Measurements from ENCODE around the gene LAMA3.

Gene LAMA3

DNA sequence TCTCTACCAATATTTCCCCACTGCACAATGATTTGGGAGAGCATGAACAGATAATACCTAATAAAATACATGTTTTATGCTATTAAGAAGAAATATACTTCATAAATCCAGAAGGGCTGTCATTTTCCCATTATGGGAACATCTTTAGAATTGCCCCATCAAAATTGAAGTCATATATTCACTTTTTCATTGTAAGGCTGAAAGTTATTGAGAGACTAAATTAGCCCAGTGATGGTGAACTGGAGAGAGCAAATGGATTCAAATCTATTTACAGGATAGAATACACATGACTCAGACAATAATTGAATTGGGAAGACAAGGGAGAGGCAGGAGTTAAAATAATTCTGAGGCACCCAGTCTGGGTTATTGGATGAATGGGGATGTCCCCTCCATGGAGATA, 245.6 kb downstream of the LAMA3 start:
- ChIA-PET CTCF (interaction anchor here (1.8 kb wide), 1 partner anchor 16 kb away, joined by 12 read pairs; no protein-coding TSS in a partner anchor), POLR2A (no interaction called here)
- H3K4me1 ChIP-seq (ENCODE audit: control insufficient read depth, insufficient read depth, low read length), result no peaks in the 10 kb centered on the region
- no peaks in the 10 kb centered on the region for H3K9me3 ChIP-seq (ENCODE audit: control insufficient read depth, insufficient read depth, low read depth, low read length)
- H3K4me3 ChIP-seq (ENCODE audit: low read depth, low read length), result no peak overlapping the region
- TF ChIP-seq ZBTB17 (tag by site-specific recombination; IDR thresholded peaks at IDR 0.05), result no peak
- no peak overlapping the region for H3K27ac ChIP-seq (ENCODE audit: extremely low read depth, low read depth, low read length)
- H3K36me3 ChIP-seq (ENCODE audit: control insufficient read depth in 2 of 2, insufficient read depth in 1 of 2, low read length in 2 of 2), result peaks cover 8 to 36% of the 10 kb centered on the region in 2 experiments

DNA sequence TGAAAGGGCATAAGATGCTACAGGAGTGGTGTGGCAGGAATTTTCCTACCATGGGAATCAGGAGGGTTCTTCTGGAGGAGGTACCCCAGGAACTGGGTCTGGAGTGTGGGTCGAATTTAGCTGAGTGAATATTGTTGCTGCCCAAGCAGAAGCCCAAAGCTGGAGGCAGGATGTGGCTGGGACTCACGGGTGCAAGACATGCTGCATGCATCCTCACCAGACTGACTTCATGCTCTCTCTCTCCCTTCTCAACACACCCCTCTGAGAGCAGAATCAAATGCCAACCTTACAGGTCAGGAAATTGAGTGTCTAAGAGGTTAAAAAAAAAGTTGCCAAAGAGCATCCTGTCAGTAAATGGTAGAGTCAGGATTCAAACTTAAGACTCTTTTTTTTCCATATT, 246.6 kb downstream of the LAMA3 start:
- Histone ChIP-seq H3K36me3 (ENCODE audit: control insufficient read depth in 2 of 2, insufficient read depth in 1 of 2, low read length in 2 of 2) (peaks cover 8 to 35% of the 10 kb centered on the region in 2 experiments; a peak in 2 of 3 replicates), H3K27ac (ENCODE audit: extremely low read depth, low read depth, low read length) (no peak overlapping the region), H3K9me3 (ENCODE audit: control insufficient read depth, insufficient read depth, low read depth, low read length) (no peaks in the 10 kb centered on the region), H3K4me1 (ENCODE audit: control insufficient read depth, insufficient read depth, low read length) (no peaks in the 10 kb centered on the region), H3K4me3 (ENCODE audit: low read depth, low read length) (no peak overlapping the region)
- TF ChIP-seq MZF1 (tag by site-specific recombination; IDR thresholded peaks at IDR 0.05; ENCODE audit: borderline replicate concordance) (no peak), ZNF350 (tag by site-specific recombination; IDR thresholded peaks at IDR 0.05) (no peak), YY1 (tag by site-specific recombination; IDR thresholded peaks at IDR 0.05) (no peak), KLF10 (tag by site-specific recombination; IDR thresholded peaks at IDR 0.05) (no peak), ZBTB48 (tag by site-specific recombination; IDR thresholded peaks at IDR 0.05) (no peak), ZNF341 (tag by site-specific recombination; IDR thresholded peaks at IDR 0.05; ENCODE audit: low read depth) (no peak), ZNF23 (tag by site-specific recombination; IDR thresholded peaks at IDR 0.05; ENCODE audit: borderline replicate concordance) (no peak), ZNF830 (tag by site-specific recombination; IDR thresholded peaks at IDR 0.05; ENCODE audit: low read depth) (no peak), ZNF768 (tag by site-specific recombination; IDR thresholded peaks at IDR 0.05) (no peak), ZSCAN16 (tag by site-specific recombination; IDR thresholded peaks at IDR 0.05) (no peak), GLIS1 (tag by site-specific recombination; IDR thresholded peaks at IDR 0.05) (no peak), ZNF202 (tag by site-specific recombination; IDR thresholded peaks at IDR 0.05; ENCODE audit: borderline replicate concordance) (no peak), ZNF514 (tag by site-specific recombination; IDR thresholded peaks at IDR 0.05) (no peak), ZNF596 (tag by site-specific recombination; IDR thresholded peaks at IDR 0.05) (no peak), ZNF621 (tag by site-specific recombination; IDR thresholded peaks at IDR 0.05) (no peak)
- TF ChIP-seq, protein P1, sequence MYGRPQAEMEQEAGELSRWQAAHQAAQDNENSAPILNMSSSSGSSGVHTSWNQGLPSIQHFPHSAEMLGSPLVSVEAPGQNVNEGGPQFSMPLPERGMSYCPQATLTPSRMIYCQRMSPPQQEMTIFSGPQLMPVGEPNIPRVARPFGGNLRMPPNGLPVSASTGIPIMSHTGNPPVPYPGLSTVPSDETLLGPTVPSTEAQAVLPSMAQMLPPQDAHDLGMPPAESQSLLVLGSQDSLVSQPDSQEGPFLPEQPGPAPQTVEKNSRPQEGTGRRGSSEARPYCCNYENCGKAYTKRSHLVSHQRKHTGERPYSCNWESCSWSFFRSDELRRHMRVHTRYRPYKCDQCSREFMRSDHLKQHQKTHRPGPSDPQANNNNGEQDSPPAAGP (tag by site-specific recombination; IDR thresholded peaks at IDR 0.05), result no peak
- TF ChIP-seq, protein P2, sequence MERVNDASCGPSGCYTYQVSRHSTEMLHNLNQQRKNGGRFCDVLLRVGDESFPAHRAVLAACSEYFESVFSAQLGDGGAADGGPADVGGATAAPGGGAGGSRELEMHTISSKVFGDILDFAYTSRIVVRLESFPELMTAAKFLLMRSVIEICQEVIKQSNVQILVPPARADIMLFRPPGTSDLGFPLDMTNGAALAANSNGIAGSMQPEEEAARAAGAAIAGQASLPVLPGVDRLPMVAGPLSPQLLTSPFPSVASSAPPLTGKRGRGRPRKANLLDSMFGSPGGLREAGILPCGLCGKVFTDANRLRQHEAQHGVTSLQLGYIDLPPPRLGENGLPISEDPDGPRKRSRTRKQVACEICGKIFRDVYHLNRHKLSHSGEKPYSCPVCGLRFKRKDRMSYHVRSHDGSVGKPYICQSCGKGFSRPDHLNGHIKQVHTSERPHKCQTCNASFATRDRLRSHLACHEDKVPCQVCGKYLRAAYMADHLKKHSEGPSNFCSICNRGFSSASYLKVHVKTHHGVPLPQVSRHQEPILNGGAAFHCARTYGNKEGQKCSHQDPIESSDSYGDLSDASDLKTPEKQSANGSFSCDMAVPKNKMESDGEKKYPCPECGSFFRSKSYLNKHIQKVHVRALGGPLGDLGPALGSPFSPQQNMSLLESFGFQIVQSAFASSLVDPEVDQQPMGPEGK (tag by site-specific recombination; IDR thresholded peaks at IDR 0.05), result no peak
- TF ChIP-seq, protein P3, sequence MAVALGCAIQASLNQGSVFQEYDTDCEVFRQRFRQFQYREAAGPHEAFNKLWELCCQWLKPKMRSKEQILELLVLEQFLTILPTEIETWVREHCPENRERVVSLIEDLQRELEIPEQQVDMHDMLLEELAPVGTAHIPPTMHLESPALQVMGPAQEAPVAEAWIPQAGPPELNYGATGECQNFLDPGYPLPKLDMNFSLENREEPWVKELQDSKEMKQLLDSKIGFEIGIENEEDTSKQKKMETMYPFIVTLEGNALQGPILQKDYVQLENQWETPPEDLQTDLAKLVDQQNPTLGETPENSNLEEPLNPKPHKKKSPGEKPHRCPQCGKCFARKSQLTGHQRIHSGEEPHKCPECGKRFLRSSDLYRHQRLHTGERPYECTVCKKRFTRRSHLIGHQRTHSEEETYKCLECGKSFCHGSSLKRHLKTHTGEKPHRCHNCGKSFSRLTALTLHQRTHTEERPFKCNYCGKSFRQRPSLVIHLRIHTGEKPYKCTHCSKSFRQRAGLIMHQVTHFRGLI (tag by site-specific recombination; IDR thresholded peaks at IDR 0.05), result no peak
- TF ChIP-seq, protein P4, sequence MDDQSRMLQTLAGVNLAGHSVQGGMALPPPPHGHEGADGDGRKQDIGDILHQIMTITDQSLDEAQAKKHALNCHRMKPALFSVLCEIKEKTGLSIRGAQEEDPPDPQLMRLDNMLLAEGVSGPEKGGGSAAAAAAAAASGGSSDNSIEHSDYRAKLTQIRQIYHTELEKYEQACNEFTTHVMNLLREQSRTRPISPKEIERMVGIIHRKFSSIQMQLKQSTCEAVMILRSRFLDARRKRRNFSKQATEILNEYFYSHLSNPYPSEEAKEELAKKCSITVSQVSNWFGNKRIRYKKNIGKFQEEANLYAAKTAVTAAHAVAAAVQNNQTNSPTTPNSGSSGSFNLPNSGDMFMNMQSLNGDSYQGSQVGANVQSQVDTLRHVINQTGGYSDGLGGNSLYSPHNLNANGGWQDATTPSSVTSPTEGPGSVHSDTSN (CRISPR knock-in tag; IDR thresholded peaks at IDR 0.05), result no peak
- TF ChIP-seq, protein P5, sequence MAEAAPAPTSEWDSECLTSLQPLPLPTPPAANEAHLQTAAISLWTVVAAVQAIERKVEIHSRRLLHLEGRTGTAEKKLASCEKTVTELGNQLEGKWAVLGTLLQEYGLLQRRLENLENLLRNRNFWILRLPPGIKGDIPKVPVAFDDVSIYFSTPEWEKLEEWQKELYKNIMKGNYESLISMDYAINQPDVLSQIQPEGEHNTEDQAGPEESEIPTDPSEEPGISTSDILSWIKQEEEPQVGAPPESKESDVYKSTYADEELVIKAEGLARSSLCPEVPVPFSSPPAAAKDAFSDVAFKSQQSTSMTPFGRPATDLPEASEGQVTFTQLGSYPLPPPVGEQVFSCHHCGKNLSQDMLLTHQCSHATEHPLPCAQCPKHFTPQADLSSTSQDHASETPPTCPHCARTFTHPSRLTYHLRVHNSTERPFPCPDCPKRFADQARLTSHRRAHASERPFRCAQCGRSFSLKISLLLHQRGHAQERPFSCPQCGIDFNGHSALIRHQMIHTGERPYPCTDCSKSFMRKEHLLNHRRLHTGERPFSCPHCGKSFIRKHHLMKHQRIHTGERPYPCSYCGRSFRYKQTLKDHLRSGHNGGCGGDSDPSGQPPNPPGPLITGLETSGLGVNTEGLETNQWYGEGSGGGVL (tag by site-specific recombination; IDR thresholded peaks at IDR 0.05), result no peak
- CTCF ChIA-PET, result no interaction called here
- POLR2A ChIA-PET, result no interaction called here
